Urinary bladder (tissue), 4 donors: ENCODE data around the gene PGK1. TPM values are rescaled to one million over a fixed set of nuclear protein-coding genes. Genes with fewer than 3 reads are reported as not detected.

Source experiments
- DNase-seq: peaks from one replicate; pipeline ENCODE4 v3.0.0-alpha.2; 2015; ENCODE audit errors: extremely low spot score
- H3K27ac ChIP-seq: one replicate; pipeline ENCODE4 v1.5.1; 2013; ENCODE audit warnings: low read depth, mild to moderate bottlenecking, moderate library complexity
- H3K36me3 ChIP-seq: one replicate; pipeline ENCODE4 v1.6.1; 2013; ENCODE audit warnings: mild to moderate bottlenecking, moderate library complexity; ENCODE audit not compliant: insufficient read depth
- H3K4me1 ChIP-seq: one replicate; pipeline ENCODE4 v1.6.1; 2013; ENCODE audit warnings: mild to moderate bottlenecking, moderate library complexity; ENCODE audit not compliant: insufficient read depth
- H3K4me3 ChIP-seq: one replicate; pipeline ENCODE4 v1.5.1; 2013; ENCODE audit warnings: low read depth, low read length
- WGBS: extraction: QIAGEN DNeasy Blood & Tissue Kit; methylation state at CpG from one replicate; pipeline ENCODE4 v1.1.7; 2013; 5-methylcytosine and 5-hydroxymethylcytosine counted together
- polyA plus RNA-seq: library from polyadenylated mRNA; stranded (reverse); fragments of 200-250 nt; gene quantifications from one replicate; pipeline ENCODE4 v1.2.3, GENCODE V29; 2013
- total RNA-seq: library from RNA; depleted of rRNA; stranded (reverse); fragments of >200 nt; gene quantifications from one replicate; pipeline ENCODE4 v1.2.3, GENCODE V29; 2014
- donor health status: healthy with polysubstance abuse.
- donor health status: healthy.

PGK1 gene
- total and polyA plus RNA-seq, 2 donors: 101 to 205 TPM

DNA sequence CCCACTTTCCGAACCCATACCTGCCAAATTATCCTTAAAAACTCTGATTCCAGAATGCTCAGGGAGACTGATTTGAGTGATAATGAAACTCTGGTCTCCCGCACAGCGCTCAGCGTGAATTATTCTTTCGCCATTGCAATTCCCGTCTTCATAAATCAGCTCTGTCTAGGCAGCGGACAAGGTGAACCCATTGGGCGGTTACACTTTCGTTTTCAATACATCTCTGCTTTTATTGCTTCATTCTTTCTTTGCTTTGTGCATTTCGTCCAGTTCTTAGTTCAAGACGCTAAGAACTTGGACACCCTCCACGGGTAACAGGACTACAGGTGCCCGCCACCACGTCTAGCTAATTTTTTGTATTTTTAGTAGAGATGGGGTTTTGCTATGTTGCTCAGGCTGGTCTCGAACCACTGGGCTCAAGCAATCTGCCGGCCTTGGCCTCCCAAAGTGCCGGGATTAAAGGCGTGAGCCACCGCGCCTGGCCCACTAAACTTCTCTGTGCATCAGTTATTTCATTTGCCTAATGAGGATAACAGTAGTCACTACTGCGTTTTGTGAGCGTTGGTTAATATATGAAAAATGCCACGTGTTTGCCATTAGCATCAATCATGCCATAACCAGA is 936 bp upstream of the PGK1 start:
- Histone ChIP-seq H3K27ac (no peak overlapping the region), H3K36me3 (no peaks in the 10 kb centered on the region), H3K4me3 (peak overlapping the region; percentile 28), H3K4me1 (no peaks in the 10 kb centered on the region)
- no peak for DNase-seq
- WGBS: 82% methylated on average over 23 of the region's 23 CpGs

DNA sequence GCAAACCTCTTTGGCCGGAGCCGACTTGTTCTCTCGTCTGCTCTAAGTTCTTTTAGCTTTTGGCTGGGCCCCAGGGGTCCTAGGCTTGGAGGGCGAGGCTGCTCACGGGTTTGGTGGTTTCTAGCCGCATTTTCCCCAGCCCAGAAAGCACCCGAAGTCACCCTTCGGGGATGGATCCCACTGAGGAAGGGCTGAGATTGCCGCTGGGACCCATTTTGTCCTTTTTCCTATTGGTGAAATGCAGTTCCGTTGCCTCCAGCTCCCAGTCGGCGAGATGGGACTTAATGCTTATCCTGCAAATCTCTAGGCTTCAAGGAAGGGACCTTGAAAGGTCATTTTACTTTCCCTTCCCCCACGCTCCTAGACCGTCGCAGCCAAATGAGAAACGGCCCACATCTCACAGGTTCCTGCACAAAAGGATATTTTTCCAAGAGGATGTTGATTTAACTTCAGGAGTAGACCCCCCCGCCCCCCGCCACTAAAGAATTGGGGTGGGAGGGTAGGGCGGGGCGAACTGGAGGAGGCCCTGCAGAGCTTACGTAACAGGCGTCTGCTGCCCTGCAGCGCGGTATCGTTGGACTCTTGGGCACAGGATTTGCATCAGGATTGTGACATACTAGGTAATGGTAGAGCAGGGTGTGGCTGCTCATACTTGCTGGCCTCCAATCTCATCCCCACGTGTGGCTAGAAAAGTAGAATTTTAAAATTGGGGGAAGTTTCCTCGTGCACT is 564 bp downstream of the PGK1 start:
- H3K4me1 ChIP-seq: no peaks in the 10 kb centered on the region
- DNase-seq: no peak
- WGBS: under 1% methylated on average over 27 of the region's 27 CpGs
- H3K36me3 ChIP-seq: no peaks in the 10 kb centered on the region
- H3K27ac ChIP-seq: peak overlapping the region; percentile 97
- H3K4me3 ChIP-seq: peak overlapping the region; percentile 75

DNA sequence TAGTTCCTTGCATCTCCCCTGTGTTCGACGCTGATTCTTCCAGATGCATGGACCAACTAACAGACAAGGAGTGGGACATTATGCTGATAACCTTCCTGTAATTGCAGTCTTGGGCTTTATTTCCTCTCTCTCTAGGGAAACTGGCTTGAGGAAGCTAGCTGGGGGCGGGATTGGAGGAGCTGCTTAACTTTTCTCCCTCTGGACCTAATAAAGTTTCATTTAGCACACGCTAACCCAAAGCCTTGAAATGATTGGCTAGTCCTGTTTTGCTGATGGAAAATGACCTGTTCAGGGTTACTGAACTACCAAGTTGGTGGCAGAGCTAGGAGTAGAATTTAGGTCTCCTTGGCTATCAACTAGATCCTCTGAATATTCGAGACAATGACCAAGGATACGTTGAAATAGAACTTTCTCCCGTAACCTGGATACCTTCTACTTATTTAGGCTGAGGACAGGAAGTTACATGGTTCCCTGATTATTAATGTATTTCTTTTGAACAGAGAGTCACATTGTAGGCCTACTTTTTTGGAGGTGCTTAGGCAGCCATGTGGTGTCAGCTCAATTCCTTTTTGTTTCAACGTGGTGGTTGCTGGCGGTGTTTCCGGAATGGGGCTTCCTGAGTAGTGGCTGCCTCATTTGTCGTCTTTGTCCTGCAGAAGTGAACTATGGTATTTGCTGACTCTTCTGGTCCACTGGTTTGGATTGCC is 2.0 kb downstream of the PGK1 start:
- Histone ChIP-seq H3K4me3 (no peak overlapping the region), H3K4me1 (no peaks in the 10 kb centered on the region), H3K36me3 (peaks cover 1% of the 10 kb centered on the region), H3K27ac (no peak overlapping the region)
- no peak for DNase-seq
- WGBS: 46% methylated on average over 11 of the region's 11 CpGs

DNA sequence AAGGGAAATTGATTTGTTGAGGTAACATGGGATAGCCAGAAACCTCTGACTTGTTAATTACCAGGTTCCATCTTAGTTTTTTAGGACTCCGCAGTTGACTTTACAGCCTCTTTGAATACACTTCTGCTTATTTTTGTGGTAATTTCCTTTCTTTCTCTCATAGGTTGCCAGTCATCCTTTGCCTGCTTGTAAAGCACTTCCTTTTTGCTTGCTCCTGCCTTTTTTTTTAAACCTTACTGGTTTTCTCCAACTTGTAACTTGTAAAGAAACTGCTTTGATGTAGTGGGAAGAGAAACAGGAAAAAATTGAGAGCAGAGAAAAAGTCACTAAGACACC is 2.6 kb downstream of the PGK1 start:
- no peak overlapping the region for H3K4me3 ChIP-seq

DNA sequence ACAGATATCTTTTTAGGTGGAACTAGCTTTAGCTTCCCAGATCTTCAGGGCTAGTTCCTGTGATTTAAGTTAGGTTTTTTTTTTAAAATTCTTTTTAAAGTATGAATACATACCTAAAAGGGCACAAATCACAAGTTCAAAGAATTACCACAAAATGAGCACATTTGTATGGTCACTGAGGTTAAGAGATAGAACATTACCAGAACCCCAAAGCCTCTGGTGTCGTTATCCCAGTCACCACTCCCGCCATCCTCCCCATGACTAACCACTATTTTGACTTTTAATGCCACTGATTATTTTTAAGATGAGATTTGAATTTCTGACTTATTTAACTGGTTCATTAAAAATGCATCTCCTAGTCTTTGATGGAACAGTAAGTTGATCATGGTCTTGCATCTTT is 5.4 kb downstream of the PGK1 start:
- no peak for DNase-seq
- H3K4me3 ChIP-seq: no peak overlapping the region
- 81% methylated on average over 2 of the region's 2 CpGs for WGBS
- H3K36me3 ChIP-seq: peaks cover 2% of the 10 kb centered on the region
- no peak overlapping the region for H3K27ac ChIP-seq
- no peaks in the 10 kb centered on the region for H3K4me1 ChIP-seq

More for the DNA sequence above, 2.6 kb downstream of the PGK1 start:
- no peaks in the 10 kb centered on the region for H3K4me1 ChIP-seq
- no peak for DNase-seq
- peaks cover 2% of the 10 kb centered on the region for H3K36me3 ChIP-seq
- no peak overlapping the region for H3K27ac ChIP-seq
- 90% methylated on average over 1 of the region's 1 CpG for WGBS

DNA sequence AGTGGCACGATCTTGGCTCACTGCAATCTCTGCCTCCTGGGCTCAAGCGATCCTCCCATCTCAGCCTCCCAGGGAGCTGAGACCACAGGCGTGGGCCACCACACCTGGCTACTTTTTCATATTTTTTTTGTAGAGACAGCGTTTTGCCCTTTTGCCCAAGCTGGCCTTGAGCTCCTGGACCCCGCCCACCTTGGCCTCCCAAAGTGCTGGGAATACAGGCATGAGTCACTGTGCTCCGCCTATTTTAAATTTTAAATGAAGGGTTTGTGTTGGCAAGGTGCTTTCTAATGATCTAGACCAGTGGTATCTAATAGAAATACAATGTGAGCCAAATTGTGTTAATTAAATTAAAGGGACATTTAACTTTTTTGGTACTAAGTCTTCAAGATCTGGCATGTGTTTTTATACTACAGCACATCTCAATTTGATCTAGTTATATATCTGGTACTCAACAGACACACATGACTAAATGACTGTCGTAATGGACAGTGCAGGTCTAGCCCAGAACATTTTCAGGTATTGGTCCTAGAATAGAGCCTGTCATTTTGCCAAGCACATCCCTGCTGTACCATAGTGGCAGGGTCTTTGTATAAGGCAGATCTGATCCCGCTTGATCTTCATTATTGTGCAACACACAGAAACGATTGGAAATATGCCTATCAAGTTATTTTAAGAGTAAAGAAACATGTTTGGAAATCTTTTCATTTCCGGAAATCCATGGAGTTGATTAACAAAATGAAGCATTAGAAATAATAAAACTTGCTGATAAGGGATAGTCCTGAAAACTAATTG is 7.3 kb downstream of the PGK1 start:
- Histone ChIP-seq H3K27ac (no peak overlapping the region), H3K36me3 (peaks cover 2% of the 10 kb centered on the region), H3K4me3 (no peak overlapping the region), H3K4me1 (no peaks in the 10 kb centered on the region)
- 91% methylated on average over 10 of the region's 10 CpGs for WGBS
- DNase-seq: no peak

DNA sequence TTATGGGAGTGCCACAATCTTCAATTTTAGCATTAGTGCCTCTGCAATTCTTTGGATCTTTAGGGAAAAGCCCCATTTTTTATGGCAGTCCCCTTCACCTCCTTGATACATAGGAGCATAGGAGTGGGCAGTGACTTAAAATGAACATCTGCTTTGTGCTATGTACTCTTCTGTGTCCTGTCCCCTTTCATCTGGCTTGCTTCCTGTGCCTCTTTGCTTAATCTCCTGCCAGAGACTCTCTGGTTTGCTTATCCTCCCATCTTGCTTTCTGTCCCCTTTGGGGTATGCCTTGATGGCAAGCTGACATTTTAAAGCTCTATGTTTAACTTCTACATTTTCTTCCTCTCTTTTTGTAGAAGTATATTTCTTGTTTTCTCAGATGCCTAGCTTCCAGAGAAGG is 12.3 kb downstream of the PGK1 start:
- Histone ChIP-seq H3K4me3 (no peak overlapping the region), H3K4me1 (no peaks in the 10 kb centered on the region), H3K36me3 (peaks cover 8% of the 10 kb centered on the region), H3K27ac (no peak overlapping the region)
- DNase-seq: no peak

DNA sequence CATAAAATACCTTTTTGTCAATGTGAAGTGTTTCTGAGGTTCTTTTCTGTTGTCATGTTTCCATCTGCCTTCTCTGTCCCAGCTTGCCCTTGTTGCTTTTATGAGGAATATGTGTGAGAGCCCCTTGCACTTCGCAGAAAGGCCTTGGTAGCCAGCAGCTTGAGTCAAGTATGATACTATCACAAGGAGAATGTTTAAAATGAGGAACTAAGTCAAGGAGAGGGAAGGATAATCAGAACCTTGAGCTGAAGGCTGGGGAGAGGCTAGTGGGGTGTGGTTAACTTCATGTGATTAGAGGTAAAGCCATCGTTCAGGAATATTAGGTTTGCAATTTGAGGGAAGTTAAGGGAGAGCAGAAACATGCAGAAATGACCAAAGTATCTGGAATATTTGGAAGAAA is 12.7 kb downstream of the PGK1 start:
- H3K36me3 ChIP-seq: peaks cover 8% of the 10 kb centered on the region
- WGBS: 70% methylated on average over 2 of the region's 2 CpGs
- no peak for DNase-seq
- no peak overlapping the region for H3K27ac ChIP-seq
- H3K4me3 ChIP-seq: no peak overlapping the region
- no peaks in the 10 kb centered on the region for H3K4me1 ChIP-seq

DNA sequence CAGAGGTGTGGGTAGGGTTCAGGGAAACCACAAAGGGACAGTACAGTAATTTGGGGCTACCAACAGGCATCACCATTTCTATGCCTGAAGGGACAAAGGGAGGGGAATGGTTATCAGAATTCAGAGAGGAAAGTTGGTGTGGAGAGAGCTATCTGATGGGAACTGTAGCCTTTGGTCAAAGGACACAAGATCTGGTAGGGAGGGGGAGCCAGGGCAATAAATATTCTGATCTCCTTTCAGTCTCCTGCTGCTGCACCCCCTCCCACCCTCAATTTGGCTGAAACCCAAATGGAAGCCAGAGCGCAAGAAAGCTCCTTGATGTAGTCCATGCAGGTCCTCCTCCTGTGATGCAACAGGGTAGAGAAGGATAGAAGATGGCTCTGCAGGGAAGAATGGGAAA is 14.6 kb downstream of the PGK1 start:
- no peak overlapping the region for H3K27ac ChIP-seq
- peaks cover 12% of the 10 kb centered on the region for H3K36me3 ChIP-seq
- WGBS: 85% methylated on average over 1 of the region's 1 CpG
- H3K4me1 ChIP-seq: no peaks in the 10 kb centered on the region
- H3K4me3 ChIP-seq: no peak overlapping the region
- no peak for DNase-seq

DNA sequence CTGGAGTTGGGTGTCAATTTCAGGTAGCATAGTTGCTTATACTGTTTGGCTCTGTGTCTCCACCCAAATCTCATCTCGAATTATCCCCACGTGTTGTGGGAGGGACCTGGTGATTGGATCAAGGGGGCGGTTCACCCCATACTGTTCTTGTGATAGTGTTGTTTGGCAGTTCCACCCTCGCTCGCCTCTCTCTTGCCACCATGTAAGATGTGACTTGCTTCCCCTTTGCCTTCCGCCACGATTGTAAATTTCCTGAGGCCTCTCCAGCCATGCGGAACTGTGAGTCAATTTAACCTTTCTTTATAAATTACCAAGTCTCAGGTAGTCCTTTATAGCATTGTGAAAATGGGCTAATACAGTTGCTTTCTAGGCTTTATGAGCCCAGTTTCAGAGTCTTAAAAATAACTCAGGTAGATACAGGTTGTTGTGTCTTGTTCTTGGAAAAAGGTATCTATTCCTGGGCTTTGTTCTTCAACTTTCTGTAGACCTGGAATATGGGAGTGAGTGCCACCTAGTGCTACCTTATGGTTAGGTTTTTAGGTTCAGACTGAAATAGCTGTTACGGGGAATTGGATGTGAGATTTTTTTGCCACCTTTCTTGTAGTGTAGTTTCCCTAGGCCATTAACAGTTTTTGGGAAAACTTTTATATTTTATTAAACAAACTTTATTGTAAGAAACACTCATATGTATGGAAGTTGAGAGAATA is 15.6 kb downstream of the PGK1 start:
- peaks cover 12% of the 10 kb centered on the region for H3K36me3 ChIP-seq
- no peaks in the 10 kb centered on the region for H3K4me1 ChIP-seq
- H3K4me3 ChIP-seq: no peak overlapping the region
- WGBS: 73% methylated on average over 9 of the region's 9 CpGs
- DNase-seq: no peak
- H3K27ac ChIP-seq: no peak overlapping the region

DNA sequence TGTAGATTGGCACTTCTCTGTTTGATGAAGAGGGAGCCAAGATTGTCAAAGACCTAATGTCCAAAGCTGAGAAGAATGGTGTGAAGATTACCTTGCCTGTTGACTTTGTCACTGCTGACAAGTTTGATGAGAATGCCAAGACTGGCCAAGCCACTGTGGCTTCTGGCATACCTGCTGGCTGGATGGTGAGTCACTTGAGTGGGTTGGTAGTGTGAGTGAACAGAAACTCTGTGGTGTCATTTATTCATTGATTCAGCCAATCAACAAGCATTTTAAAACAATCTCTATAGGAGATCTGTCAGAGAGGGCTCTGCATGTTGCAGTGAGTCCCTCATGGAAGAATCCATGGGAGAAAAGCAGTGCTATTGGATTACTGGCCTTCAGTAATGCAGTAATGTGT is 19.1 kb downstream of the PGK1 start:
- H3K4me1 ChIP-seq: no peaks in the 10 kb centered on the region
- H3K4me3 ChIP-seq: no peak overlapping the region
- H3K27ac ChIP-seq: no peak overlapping the region
- peaks cover 10% of the 10 kb centered on the region for H3K36me3 ChIP-seq
- DNase-seq: no peak

DNA sequence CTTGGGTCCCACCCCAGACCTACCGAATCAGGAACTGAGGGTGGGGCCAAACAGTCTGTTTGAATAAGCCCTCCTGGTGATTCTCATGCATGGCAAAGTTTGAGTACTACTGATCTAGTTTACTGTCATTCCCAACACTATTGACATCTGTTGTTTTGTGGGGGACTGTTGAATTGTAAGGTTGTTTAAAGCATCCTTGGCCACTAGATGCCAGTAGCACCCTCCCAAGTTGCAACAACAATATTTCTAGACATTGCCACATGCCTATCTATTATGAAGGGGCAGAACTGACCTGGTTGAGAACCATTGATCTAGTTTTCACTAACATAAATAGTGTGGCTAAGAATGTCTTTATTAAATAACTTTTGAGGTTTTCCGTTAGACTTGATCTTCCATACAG is 20.3 kb downstream of the PGK1 start:
- H3K4me1 ChIP-seq: no peaks in the 10 kb centered on the region
- WGBS: 72% methylated on average over 2 of the region's 2 CpGs
- H3K4me3 ChIP-seq: no peak overlapping the region
- H3K27ac ChIP-seq: no peak overlapping the region
- peaks cover 4% of the 10 kb centered on the region for H3K36me3 ChIP-seq
- DNase-seq: no peak

DNA sequence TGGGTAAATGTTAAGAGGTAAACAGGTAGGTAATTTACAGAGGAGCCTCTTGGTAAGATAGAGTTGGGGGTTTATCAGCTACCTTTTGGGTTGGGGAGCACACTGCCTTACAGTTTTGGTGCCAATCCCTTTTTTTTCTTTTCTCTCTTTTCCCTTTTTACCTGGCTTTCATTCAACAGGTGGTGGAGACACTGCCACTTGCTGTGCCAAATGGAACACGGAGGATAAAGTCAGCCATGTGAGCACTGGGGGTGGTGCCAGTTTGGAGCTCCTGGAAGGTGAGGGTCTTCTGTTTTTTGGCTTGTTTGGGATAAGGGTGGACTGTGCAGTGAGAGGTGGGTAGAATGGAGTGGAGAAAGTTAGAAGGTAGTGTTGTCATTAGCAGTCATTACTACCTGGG is 21.1 kb downstream of the PGK1 start:
- WGBS: 87% methylated on average over 1 of the region's 1 CpG
- Histone ChIP-seq H3K36me3 (peaks cover 4% of the 10 kb centered on the region), H3K27ac (no peak overlapping the region), H3K4me1 (no peaks in the 10 kb centered on the region), H3K4me3 (no peak overlapping the region)
- no peak for DNase-seq
